Measurements from ENCODE around the gene APEX1. TPM values are rescaled to one million over a fixed set of nuclear protein-coding genes. Genes with fewer than 3 reads are reported as not detected.

Gene APEX1
- total RNA-seq, 4 donors from 2014 or later = 107 to 217 (median 119) TPM

- no peak for DNase-seq (ENCODE audit: low spot score in 2 of 2)
- TF ChIP-seq CTCF (IDR thresholded peaks at IDR 0.05) = no peak
- no peak for TF ChIP-seq POLR2A (IDR thresholded peaks at IDR 0.05)
- H3K4me3 ChIP-seq (ENCODE audit: low read depth, poor library complexity, severe bottlenecking) = no peak overlapping the region
- WGBS, 2 donors = 72 to 81% methylated on average over 28 to 30 of the region's 30 CpGs
- intact Hi-C loops (cut with DNase I; ENCODE audit: low total_unique reads) = no loop called here
Measured at GRCh38 chr14:20429801-20430669, 25.0 kb upstream of the APEX1 start.

DNA sequence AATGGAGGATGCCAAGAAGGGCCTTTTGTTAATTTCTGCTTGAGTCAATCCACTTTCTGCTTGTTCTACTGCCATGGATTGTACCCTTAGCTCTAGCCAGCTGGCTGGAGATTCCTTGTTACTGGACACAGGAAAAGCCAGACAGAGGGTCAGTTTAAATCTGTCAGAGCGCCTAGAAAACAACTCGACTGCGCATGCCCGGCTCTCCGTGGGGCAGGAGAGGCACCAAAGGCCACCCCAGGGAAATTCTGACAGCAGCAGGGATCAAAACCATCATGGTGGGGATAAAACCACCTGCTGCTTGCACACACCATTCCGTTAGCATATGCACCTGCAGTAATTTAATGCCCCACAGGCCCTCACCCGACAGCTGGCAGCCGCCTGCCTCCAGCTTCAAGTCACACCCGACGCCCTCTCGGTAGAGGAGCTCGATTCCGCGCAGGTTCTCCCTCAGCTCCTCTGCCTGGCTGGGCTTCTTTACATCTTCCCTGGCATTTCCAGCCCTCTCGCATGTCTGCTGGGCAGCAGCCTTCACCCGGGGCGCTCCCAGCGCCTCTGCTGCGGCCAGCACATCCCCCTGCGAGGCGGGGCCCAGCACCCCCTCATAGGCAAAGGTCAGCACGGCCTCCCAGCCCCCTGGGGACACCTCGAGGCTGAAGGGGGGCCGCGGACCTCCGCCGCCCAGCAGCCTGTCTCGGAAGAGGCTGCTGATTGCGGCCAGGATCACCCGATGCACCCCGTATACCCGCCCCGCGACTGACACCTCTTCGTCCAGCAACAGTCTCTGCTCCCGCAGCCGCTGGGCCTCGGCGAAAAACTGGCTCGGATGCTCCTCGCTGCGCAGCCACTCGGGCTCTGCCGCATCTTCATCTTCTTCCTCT lies 20.1 kb upstream of the APEX1 start:
- 36 to 42% methylated on average over 39 to 44 of the region's 44 CpGs for WGBS, 2 donors
- TF ChIP-seq POLR2A (IDR thresholded peaks at IDR 0.05) (no peak), CTCF (IDR thresholded peaks at IDR 0.05) (no peak)
- DNase-seq (ENCODE audit: low spot score in 2 of 2) = peak in 1 of 2 donors; percentile 80
- no peak overlapping the region for H3K4me3 ChIP-seq (ENCODE audit: low read depth, poor library complexity, severe bottlenecking)
- intact Hi-C loops (cut with DNase I; ENCODE audit: low total_unique reads) = no loop called here

DNA sequence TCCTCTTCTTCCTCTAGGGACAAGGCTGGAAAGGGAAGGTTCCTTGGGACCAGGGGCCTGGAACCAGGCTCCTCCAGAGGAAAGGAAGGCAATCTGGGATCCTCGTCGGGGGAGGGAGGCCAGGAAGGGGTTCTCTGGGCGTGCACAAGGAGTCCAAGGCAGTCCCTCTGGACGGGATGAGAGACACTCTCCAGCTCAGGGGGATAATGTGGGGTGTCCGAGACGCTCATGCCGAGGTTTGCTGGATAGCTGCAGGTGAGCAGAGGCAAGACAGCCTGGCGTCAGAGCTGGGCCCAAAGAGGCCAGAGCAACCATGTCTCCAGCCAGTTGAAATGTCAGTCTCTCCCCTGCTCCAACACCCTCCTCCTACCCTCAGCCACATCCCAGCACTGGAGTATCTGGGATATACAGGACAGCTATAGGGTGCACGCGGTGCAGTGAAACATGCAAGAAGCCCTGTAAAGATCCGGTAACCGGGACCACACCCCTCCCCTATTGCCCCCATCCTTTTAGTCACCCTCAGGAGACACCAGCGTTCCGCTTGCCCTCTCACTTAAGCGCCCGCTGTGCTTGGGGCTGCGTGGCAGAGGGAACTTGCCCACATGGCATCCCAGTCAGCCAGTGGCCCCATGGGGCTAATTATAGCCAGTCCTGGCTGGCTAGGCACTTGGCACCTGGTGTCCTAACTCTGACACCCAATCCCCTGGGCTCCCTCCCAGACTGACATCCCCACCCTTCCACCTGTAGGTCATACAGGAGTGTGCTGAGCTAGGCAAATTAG lies 19.3 kb upstream of the APEX1 start, which contains the start of gene KLHL33:
Gene KLHL33 (minus strand): TSS at position 585 of the 781 bp plus-strand sequence. CDS start 355 bp downstream, at position 230.
- H3K4me3 ChIP-seq (ENCODE audit: low read depth, poor library complexity, severe bottlenecking) = no peak within 1 kb of the TSS
- DNase-seq (ENCODE audit: low spot score in 2 of 2) = peak in 1 of 2 donors; percentile 60
- intact Hi-C loops (cut with DNase I; ENCODE audit: low total_unique reads) = no loop called here
- 81 to 82% methylated on average over 17 of the region's 17 CpGs for WGBS, 2 donors
- TF ChIP-seq POLR2A (IDR thresholded peaks at IDR 0.05) = no peak
- no peak for TF ChIP-seq CTCF (IDR thresholded peaks at IDR 0.05)

GRCh38 chr14:20436363-20436755 lies 18.7 kb upstream of the APEX1 start:
- DNase-seq (ENCODE audit: low spot score in 2 of 2) = peak in 1 of 2 donors; percentile 46
- TF ChIP-seq CTCF (IDR thresholded peaks at IDR 0.05) (no peak), POLR2A (IDR thresholded peaks at IDR 0.05) (no peak)
- no peak overlapping the region for H3K4me3 ChIP-seq (ENCODE audit: low read depth, poor library complexity, severe bottlenecking)
- WGBS, 2 donors = 86% methylated on average over 4 of the region's 4 CpGs
- intact Hi-C loops (cut with DNase I; ENCODE audit: low total_unique reads) = no loop called here

DNA sequence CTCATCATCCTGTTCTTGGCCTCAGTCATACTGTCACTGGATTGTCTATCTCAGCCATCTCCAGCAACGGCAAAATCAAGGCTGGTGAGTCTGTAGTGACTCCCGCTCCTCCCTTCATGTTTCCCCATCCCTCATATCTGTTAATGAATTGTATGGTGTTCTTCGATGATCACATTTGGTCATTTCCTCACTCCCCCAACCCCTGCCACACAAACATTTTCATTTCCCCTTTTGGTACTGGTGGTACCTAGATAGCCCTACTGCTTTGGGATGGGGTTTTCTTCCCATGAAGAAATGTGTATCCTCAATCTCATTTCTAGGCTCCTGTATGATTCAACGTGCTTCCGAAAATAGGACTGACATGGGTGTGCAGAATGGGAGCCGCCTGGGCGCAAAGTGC lies 16.4 kb upstream of the APEX1 start:
- H3K4me3 ChIP-seq (ENCODE audit: low read depth, poor library complexity, severe bottlenecking) = no peak overlapping the region
- no peak for DNase-seq (ENCODE audit: low spot score in 2 of 2)
- TF ChIP-seq CTCF (IDR thresholded peaks at IDR 0.05) = no peak
- TF ChIP-seq POLR2A (IDR thresholded peaks at IDR 0.05) = no peak
- intact Hi-C loops (cut with DNase I; ENCODE audit: low total_unique reads) = no loop called here
- 86 to 93% methylated on average over 7 of the region's 7 CpGs for WGBS, 2 donors
